Fibroblast of skin of left biceps (primary cell): ENCODE data around the gene PRTG.
"Not testable (repeated sequence)": the region's sequence is repeated elsewhere in the genome, so short reads cannot be mapped to it uniquely, and the experiment has no call there.

Experiments
- DNase-seq, 2 experiments: peaks; one replicate each; pipeline ENCODE4 v3.0.0-alpha.2; 2013; ENCODE audit warnings: low read depth in 2 of 2

The PRTG gene

GRCh38 chr15:55696221-55696620 is 46.7 kb downstream of the PRTG start:
- DNase-seq, result no peak

GRCh38 chr15:55695432-55695831 is 47.5 kb downstream of the PRTG start:
- DNase-seq, result no peak

GRCh38 chr15:55694652-55695150 is 48.3 kb downstream of the PRTG start:
- DNase-seq, result no peak

GRCh38 chr15:55693116-55693515 is 49.8 kb downstream of the PRTG start:
- not testable (repeated sequence) for DNase-seq

GRCh38 chr15:55687792-55688191 is 55.2 kb downstream of the PRTG start:
- DNase-seq, result no peak

GRCh38 chr15:55685286-55685685 is 57.7 kb downstream of the PRTG start:
- peak in 1 of 2 experiments; percentile 13 for DNase-seq

- no peak for DNase-seq
These were observed 59.6 kb downstream of the PRTG start for GRCh38 chr15:55683376-55683775.

- DNase-seq, result no peak
These were observed 61.3 kb downstream of the PRTG start for GRCh38 chr15:55681631-55682030.

GRCh38 chr15:55676507-55676906 is 66.4 kb downstream of the PRTG start:
- DNase-seq, result no peak

GRCh38 chr15:55673287-55673686 is 69.7 kb downstream of the PRTG start:
- DNase-seq, result no peak

GRCh38 chr15:55669270-55669669 is 73.7 kb downstream of the PRTG start:
- DNase-seq, result no peak

GRCh38 chr15:55665605-55666227 is 77.2 kb downstream of the PRTG start:
- DNase-seq, result no peak

- no peak for DNase-seq
These were observed 81.5 kb downstream of the PRTG start for GRCh38 chr15:55661428-55661827.

GRCh38 chr15:55660153-55660552 is 82.8 kb downstream of the PRTG start:
- DNase-seq, result no peak

- no peak for DNase-seq
These were observed 83.5 kb downstream of the PRTG start for GRCh38 chr15:55659481-55659880.

- DNase-seq, result no peak
These were observed 84.1 kb downstream of the PRTG start for GRCh38 chr15:55658886-55659285.

GRCh38 chr15:55654561-55655031 is 88.4 kb downstream of the PRTG start:
- DNase-seq, result no peak

- DNase-seq, result no peak
These were observed 90.0 kb downstream of the PRTG start for GRCh38 chr15:55652909-55653495.

GRCh38 chr15:55652359-55652758 is 90.6 kb downstream of the PRTG start:
- DNase-seq, result no peak

- DNase-seq, result peak; percentile 24 to 29
These were observed 93.9 kb downstream of the PRTG start for GRCh38 chr15:55649058-55649423.

GRCh38 chr15:55638764-55639163 is 104.2 kb downstream of the PRTG start:
- DNase-seq, result no peak

- no peak for DNase-seq
These were observed 105.9 kb downstream of the PRTG start for GRCh38 chr15:55637086-55637485.

- DNase-seq, result no peak
These were observed 109.2 kb downstream of the PRTG start for GRCh38 chr15:55633731-55634130.

- no peak for DNase-seq
These were observed 110.5 kb downstream of the PRTG start for GRCh38 chr15:55632434-55632833.
